GM19238 (cell line): ENCODE data around the gene MPPE1.

ENCODE experiments used
- DNase-seq: peaks from one replicate; pipeline ENCODE4 v3.0.0; 2011; ENCODE audit warnings: low spot score; ENCODE audit not compliant: insufficient read length

MPPE1 gene

DNA sequence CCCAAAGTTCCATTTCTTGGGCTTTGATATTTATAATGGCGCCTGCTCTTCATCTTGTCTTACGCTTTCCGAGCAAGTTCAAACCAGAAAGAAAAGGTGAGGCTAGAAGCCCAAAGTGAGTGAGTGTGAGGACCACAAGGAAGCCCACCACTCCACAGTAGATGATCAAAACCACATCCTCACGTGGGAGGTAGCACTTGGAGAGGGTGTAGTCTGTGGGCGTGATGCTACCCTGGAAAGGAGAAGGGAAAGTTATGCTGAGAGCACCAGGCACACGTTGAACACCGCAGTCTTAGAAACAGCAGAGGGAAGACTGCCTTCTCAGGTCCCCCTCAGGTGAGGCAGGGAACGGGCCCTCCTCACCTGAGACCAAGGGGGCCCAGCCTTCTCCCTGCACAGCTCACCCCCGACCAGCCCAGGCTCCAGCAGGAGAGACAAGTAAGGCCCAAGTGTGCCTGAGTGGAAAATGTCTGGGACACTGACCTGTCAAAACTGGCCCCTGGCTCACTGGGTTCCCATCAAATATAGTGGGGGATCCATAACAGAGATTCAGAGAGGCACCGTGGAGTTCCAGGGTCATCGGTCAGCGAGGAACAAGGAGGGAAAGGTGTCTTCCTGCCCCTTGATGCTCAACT, 23.6 kb downstream of the MPPE1 start:
- no peak for DNase-seq

DNA sequence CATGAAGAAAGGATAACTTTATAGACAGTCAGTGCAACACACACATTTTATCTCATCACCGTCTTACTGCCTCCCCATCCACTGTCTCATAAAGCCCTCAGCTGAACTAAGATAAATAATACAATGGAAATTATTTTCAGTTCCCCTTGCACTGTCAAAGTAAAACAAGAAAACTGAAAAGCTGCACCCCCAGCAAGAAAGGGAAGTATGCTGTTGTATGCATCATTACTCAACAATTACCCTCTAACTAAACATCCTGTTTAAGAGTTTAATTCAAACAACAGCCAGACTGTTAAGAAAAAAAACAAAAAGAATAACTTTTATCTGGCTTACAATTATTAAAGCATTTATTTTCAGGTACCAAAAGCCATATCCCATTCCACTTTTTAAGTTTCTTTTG, 25.0 kb downstream of the MPPE1 start:
- peak; percentile 46 for DNase-seq

DNA sequence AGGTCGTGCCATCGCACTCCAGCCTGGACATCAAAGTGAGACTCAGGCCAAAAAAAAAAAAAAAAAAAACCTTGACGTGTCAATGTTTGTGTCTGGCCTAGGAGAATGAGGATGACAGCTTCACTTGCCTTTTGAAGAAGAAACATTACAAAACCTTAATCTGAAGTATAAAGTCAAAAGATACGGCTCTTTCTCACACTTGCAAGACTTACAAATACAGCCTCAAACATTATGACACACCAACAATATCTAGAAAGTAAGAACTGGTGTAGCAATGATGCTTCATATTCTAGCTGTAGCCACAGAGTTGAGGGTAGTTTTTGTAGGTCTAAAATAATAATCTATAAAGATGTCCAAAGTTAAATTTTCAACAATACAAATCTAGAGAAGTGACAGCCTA, 25.5 kb downstream of the MPPE1 start:
- DNase-seq: no peak

GRCh38 chr18:11880586-11881304, 27.4 kb downstream of the MPPE1 start:
- DNase-seq: no peak

DNA sequence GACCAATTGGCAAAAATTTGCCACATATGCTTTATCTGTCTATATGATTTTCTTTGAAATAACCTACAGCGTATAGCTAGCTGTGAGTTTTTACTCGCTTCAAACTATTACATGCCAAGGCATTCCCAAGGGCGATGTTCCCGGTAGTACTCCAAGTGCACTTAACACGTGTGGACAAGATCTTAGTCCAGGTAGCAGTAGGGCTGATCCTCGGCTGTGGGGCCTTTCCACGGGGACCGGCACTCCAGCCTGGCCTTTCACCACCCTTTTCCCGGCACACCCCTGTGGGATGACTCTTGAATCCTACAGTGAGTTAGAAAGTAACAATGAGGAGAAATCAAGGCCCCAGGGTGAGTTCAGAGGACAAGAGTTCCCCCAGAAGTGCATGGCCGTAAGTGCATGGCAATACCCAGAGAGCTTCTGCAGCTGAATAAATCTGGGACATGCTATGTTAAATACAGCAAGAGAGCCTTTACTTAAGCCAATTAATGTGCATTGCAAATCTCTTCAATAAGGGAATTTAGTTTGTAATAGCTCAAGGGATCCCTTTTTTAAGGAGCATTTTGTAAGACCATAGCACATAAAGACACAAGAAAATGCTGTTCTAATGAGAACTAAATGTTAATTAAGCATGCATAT, 30.5 kb downstream of the MPPE1 start:
- no peak for DNase-seq

GRCh38 chr18:11874676-11875075, 33.4 kb downstream of the MPPE1 start:
- no peak for DNase-seq

GRCh38 chr18:11873670-11874340, 34.3 kb downstream of the MPPE1 start:
- DNase-seq: no peak

GRCh38 chr18:11872479-11873136, 35.5 kb downstream of the MPPE1 start:
- no peak for DNase-seq

DNA sequence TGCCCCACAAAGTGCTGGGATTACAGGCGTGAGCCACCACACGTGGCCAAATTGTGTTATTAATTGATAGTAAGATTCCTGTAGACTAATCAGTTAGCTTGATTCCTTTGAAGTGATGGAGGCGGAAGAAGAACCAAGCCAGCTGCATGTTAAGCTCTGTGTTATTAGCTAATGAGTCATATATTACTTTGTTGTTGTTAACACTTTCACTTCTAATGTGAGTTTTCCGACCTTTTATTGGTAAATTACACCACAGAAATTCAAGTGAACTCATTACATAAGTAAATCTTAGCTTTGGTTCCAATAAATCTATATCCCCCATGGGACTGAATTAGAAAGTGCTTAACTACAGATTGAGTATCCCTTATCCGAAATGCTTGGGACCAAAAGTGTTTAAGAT, 36.6 kb downstream of the MPPE1 start:
- DNase-seq: no peak

DNA sequence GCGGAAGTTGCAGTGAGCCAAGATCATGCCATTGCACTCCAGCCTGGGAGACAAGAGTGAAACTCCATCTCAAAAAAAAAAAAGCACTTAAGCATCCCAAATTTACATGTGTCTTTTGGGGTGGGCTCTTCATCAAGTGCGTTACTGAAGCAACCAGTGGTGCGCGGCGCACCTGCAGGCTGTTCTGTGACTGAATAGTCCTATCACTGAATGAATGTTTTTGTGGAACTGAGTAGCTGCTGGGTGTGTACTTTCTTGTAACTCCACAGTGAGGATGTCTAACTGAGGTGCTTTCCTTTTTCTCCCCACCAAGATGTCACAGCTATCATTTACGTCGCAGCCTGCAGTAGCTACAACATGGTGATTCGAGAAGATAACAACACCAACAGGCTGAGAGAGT, 39.9 kb downstream of the MPPE1 start:
- DNase-seq: no peak

DNA sequence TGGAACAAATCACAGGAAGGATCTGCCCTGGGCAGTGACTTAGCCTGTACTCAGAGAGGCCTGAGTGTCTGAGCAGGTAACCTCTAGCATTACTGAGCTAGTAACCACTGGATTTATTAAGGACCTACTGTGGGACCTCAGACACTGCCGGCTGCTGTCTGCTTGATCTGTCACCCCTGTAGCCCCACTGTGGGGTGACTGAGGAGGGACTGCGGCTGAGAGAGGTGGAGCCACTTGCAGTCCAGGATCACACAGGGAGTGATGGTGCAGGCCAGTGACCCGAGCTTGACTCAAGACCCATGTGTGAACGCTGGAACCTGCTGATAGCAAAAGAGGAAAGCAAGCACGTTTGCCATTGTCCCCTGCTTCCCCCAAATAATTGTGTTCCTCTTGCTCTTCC, 41.4 kb downstream of the MPPE1 start:
- DNase-seq: no peak

DNA sequence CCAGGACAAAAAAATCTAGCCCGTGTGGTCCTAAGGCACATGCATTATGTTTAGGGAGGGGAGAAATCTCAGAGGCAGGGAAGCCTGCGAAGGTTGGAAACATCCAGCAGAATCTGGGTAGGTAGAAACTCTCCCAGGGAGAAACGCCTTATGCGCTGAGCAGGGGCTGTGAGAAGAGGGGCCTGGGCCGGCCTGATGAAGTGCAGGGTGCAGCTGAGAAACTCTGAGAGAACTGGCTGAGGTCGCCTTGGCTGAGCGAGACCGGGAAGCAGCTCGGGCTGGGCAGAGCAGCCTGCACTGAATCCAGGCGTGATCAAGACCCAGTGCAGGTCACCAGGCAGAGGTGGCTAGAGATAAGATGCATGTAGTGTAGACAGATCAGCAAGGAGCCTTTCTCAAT, 41.8 kb downstream of the MPPE1 start:
- DNase-seq: no peak

DNA sequence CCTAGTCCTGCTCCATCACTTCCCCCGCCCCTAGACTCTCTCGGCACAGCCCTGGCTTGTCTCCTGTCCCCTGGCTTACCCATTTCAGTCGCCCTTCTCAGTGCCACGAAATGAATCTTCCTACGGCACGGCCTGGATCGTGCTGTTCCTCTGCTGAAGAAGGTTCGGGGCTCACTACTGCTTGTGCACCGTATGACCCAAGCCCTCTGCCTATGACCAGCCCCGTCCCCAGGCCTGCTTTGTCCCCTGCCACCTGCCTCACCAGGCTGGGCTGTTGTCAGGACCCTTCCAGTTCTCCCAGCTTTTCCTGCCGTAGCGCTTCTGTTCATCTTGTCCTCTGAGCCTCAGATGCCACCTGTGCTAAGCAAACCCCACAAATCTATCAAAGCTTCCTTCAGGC, 43.0 kb downstream of the MPPE1 start:
- no peak for DNase-seq

GRCh38 chr18:11864471-11864870, 43.6 kb downstream of the MPPE1 start:
- no peak for DNase-seq

- no peak for DNase-seq
Measured at GRCh38 chr18:11862468-11863137, 45.5 kb downstream of the MPPE1 start.

- DNase-seq: no peak
Measured at GRCh38 chr18:11861583-11862288, 46.4 kb downstream of the MPPE1 start.

DNA sequence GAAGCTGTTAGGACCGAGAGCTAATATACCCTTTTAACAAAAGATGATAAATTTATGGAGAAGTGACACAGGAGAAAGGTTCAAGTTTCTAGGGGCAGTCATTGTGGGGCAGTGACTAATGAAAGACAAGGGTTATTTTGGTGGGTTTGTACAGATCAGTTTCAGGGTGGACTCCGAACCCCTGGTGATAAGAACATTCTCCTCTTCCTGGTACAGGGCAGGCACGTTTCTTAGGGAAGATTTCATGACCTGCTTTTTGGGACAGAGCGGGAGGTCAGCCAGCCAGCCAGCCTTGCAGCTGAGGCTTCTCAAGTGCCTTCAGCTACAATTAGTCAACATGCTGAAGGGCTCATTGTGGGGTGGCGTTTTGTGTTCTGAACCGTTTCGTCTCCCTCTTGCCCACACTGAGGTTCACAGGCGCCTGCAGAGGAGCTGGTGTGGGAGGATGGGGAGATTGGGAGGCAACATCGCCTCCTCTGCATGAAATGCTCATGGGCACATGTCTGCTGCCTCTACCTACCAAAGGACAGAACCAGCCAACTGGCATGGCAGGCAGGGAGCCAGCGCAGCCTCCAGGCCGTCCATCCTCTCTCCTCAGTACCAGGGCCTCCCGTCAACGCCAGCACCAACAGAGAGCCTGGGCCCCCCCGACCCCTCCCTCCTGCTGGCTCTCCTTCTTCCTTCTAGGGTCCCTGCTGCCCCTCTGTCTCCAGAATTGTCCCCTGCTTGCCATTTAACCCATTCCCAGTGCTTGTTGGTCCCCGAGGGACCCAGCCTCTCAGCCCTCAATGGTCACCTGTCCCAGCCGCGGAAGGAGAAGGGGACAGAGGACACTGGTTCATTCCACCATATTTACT, 47.3 kb downstream of the MPPE1 start:
- no peak for DNase-seq

- no peak for DNase-seq
Measured at GRCh38 chr18:11859903-11860407, 48.2 kb downstream of the MPPE1 start.

DNA sequence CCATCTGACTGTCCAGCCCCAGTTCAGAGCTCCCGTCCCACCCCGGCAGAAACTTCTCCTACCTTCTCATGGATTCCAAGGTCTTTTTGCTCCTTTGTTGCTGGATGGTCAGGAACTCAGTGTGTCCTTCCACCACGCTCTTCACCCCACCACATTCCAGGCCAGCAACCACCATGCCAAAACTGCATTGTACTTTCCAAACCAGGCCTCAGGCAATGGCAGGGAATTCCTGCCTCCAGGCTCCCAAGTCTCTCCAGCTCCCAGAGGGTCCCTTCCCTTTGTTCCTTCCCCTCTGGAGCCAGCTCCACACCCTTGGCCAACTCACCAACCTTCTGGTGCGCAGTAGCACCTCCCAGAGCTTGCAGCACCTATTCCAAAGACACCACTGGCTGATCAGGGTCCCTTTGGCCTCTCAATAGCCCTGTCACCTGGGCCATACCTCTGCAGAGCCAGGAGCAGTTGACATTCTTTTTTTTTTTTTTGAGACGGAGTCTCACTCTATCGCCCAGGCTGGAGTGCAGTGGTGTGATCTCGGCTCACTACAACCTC, 48.8 kb downstream of the MPPE1 start:
- no peak for DNase-seq
